SK-N-MC (cell line): Measurements from ENCODE around the gene FAR2.

Source experiments
- FOXP2 ChIP-seq: optimal IDR thresholded peaks from 2 replicates; pipeline ENCODE3; 2011; ENCODE audit warnings: mild to moderate bottlenecking, moderate library complexity; ENCODE audit not compliant: insufficient read depth; ENCODE audit errors: extremely low read length, control extremely low read depth
- POLR2AphosphoS5 ChIP-seq: IDR thresholded peaks from 2 replicates; pipeline ENCODE4 v1.6.1; 2012; ENCODE audit warnings: mild to moderate bottlenecking, low read depth, low read length, borderline replicate concordance

GRCh38 chr12:29207120-29207519, 58.0 kb downstream of the FAR2 start:
- TF ChIP-seq FOXP2 = no peak
- no peak for TF ChIP-seq POLR2AphosphoS5
